Ecto neural progenitor cell (in vitro differentiated cells): ENCODE results near the gene DGKQ.
A peak's percentile ranks its signal among the peaks of the same experiment; 100 is the strongest.
"Not testable (repeated sequence)": the region's sequence is repeated elsewhere in the genome, so short reads cannot be mapped to it uniquely, and the experiment has no call there.

ENCODE experiments used
- DNase-seq: peaks from one replicate; pipeline ENCODE4 v3.0.0-alpha.2; 2018; ENCODE audit warnings: low spot score

The DGKQ gene

GRCh38 chr4:1010395-1011021 is 37.1 kb upstream of the DGKQ start:
- no peak for DNase-seq

- peak; percentile 89 for DNase-seq
Measured at GRCh38 chr4:1009542-1010394, 36.4 kb upstream of the DGKQ start.

- DNase-seq: no peak
Measured at GRCh38 chr4:1008840-1009541, 35.6 kb upstream of the DGKQ start.

DNA sequence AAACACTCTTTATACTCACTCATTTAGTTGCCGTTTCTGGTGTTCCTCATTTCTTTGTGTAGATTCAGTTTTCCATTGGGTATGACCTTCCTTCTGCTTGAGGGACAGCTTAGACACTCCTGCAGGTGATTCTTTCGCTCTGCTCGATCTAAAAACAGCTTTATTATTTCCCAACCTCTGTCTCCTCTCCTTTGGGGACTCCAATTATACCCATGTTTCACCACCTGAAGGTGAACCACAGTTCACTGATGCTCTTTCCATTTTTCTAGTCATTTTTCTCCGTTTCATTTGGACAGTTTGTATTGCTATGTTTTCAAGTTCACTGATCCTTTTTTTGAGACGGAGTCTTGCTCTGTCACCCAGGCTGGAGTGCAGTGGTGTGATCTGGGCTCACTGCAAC is 33.5 kb upstream of the DGKQ start:
- no peak for DNase-seq

GRCh38 chr4:1004557-1005485 is 31.5 kb upstream of the DGKQ start:
- DNase-seq: no peak

DNA sequence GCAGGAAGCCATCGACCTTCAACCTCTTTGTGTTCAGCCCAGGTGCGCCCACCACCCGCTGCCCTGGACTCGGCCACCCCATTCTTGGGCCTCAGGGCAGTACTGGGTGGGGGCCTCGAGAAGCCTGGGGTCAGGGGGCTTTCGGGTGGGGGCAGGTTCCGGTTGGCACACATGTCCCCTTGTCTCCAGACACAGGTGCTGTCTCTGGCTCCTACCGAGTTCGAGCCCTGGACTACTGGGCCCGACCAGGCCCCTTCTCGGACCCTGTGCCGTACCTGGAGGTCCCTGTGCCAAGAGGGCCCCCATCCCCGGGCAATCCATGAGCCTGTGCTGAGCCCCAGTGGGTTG is 30.7 kb upstream of the DGKQ start:
- DNase-seq: no peak

DNA sequence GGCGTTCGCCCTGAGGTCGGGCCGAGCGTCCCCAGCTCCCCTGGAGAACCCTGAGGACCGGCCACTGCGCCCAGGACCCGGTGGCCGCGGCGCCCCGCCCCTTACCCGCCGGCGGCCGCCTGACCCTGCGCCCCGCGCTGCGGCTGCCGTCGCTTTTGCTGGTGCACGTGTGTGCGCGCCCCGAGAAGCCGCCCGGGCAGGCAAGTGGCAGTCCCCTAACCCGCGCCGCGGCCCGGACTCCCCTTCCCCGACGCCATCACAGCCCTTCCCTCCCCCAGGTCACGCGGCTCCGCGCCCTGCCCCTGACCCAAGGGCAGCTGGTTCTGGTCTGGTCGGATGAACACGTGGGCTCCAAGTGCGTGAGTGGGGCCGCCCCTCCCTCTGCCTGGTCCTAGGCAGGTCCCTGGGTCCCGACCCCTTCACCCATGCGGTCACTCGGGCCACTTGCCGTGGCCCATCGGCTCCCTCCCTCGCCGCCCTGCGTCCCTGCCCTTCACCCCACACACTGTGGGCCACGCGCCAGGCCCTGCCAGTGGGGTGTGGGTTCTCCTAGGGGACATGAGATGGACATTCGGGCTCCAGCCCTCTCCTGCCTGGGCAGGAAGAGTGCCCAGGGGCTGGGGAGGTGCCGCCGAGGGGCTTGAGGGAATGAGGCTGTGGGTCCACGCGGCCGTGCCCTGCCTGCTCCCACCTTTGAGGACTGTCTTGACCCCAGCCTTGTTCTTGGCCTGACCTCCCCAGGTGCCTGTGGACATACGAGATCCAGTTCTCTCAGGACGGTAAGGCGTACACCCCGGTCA is 30.1 kb upstream of the DGKQ start:
- DNase-seq: no peak

DNA sequence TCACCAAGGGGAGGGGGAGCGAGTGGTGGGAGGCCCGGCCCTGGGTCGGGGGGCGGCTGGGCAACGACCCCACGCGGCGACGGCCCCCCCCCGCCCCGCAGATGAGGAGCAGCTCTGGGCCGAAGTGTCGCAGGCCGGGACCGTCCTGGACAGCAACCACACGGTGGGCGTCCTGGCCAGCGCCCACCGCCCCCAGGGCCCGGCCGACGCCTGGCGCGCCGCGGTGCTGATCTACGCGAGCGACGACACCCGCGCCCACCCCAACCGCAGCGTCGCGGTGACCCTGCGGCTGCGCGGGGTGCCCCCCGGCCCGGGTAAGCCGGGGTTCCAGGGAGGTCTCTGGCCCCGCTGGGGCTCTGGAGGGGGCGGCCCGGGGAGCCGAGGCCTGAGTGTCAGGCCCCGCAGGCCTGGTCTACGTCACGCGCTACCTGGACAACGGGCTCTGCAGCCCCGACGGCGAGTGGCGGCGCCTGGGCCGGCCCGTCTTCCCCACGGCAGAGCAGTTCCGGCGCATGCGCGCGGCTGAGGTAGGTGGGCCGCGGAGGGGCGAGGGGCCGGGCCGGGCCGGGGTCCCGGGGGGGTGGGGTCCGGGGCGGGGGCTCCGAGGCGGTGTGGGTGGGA is 29.4 kb upstream of the DGKQ start:
- no peak for DNase-seq

GRCh38 chr4:1002131-1002630 is 28.8 kb upstream of the DGKQ start:
- no peak for DNase-seq

- no peak for DNase-seq
Measured at GRCh38 chr4:1001561-1002130, 28.3 kb upstream of the DGKQ start.

DNA sequence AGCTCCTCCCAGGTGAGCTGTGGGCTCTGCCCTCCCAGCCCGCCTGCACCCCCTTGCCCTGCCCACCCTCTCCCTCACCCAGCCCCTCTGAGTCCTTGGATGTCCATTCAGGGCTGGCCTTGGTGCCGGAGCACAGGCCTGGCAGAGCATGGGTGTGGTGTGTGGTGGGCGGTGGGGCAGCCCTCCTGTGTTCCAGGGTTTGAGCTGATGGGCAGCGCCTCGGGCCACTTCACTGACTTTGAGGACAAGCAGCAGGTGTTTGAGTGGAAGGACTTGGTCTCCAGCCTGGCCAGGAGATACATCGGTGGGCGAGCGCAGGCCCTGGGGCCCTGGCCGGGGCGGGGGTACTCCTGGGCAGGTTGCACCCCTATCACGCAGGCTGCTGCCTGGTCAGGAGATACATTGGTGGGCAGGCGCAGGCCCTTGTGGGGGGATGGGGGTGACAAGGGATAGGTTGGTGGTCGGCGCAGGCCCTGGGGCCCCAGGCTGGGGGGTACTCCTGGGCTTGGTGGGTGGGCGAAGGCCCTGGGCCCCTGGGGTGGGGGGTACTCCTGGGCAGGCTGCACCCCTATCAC is 27.4 kb upstream of the DGKQ start:
- DNase-seq: no peak

DNA sequence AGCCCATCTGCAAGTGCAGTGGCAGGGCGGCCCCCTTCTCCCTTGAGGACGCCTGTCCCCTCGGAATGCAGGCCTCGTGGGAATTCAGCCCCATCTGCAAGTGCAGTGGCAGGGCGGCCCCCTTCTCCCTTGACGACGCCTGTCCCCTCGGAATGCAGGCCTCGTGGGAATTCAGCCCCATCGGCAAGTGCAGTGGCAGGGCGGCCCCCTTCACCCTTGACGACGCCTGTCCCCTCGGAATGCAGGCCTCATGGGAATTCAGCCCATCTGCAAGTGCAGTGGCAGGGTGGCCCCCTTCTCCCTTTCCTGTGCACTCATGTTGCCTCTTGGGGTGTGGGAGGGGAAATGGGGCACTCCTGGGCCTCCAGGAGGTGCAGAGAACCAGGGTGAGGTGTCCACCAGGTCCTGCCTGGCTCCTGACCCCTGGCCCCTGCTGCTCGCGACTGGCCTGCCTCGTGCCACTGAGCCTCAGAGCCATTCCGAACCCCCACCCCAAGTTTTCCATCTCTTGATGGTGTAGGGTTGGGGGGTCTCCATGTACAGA is 26.6 kb upstream of the DGKQ start:
- no peak for DNase-seq

DNA sequence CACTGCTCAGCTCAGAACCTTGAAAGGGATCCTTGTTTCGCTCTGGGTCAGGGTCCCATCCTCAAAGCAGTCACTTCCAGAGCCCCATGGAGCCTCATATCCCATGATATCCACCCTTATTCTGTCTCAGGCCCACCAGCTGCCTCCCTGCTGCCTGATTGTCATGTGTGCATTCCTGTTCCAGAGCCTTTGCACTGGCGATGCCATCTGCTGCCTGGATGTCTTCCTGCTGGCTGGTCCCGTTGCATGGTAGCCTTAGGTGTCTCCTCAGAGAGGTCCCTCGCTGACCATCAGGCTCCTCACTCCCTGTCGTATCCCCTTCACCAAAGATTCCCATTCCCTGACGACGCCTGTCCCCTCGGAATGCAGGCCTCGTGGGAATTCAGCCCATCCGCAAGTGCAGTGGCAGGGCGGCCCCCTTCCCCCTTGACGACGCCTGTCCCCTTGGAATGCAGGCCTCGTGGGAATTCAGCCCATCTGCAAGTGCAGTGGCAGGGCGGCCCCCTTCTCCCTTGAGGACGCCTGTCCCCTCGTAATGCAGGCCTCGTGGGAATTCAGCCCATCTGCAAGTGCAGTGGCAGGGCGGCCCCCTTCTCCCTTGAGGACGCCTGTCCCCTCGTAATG is 26.0 kb upstream of the DGKQ start:
- not testable (repeated sequence) for DNase-seq

DNA sequence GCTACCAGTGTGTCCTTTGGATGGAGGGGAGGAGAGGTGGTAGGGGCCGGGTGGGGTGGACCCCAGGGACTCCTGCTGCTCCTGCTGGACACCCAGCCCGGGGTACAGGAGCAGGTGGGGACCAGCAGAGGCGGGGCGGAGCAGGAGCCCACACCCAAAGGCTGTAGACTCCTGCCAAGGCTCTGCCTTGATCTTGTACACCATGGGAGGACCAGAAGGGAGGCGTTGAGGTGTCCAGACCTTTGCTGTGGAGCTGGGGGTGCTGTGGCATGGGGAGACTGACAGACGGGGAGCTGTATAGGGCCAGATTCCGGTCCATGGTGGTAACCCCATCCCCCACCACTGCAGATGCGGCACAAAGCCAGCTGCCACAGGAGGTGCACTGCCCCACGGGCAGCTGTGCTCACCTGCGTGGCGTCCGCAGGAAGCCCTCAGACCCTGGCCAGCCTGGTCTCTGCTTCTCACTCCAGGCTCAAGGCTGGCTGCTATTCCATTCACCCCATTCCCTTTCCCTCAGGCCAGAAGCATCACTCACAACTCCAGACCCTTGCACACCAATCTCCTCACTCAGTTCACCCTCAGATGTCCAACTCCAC is 24.8 kb upstream of the DGKQ start:
- no peak for DNase-seq

GRCh38 chr4:997375-998071 is 24.2 kb upstream of the DGKQ start:
- DNase-seq: no peak

GRCh38 chr4:996997-997374 is 23.6 kb upstream of the DGKQ start:
- no peak for DNase-seq

DNA sequence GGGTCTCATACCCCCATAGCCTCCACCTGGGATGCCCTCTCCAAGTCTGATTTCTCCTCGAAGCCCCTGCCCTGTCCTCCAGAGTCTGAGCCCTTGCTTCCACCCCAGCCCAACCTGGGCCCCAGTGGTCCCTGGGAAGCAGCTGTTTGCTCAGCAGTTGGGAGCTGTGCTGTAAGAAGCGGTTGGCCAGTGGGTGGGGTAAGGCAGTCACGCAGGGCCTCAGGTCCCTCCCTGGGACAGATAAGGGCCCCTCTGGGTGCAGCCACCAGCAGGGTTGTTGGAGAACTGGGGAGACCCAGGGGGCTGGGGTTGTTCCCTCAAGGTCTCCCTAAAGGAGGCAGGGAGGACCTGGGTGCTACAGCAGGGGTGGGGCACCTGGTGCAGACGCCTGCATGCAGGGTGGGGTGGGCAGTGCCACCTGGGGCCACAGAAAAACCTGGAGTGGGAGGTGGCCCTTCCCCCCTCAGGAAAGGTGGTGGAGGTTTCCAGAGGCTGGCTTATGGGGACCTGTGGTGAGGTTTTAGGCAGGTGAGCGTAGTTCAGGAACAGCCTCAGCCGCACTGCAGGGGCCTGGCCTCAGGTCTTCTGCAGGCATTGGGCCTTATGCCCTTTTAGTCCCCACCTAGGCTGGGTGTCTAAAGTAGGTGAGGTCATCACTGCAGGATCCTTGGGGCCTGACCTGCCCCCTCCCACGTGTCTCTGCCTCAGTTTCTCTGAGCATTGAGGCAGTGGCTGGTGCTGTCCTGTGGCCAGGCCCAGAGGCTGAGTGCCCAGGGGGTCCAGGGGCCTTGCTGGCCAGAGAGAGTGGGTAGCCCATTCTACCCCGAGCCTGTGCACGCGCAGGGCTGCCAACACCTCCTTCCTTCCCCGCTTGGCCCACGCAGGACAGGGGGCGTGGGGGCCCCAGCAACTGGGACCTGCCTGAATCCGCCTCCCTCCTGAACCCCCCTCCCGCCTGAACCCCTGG is 22.9 kb upstream of the DGKQ start:
- DNase-seq: no peak
